ENCODE measurements around the gene TCEANC2. TPM values are rescaled to one million over a fixed set of nuclear protein-coding genes. Genes with fewer than 3 reads are reported as not detected.

Gene TCEANC2
- total RNA-seq, 2 donors from 2014 or later, result 3.3 to 5.6 TPM

GRCh38 chr1:54117815-54118563, 64.6 kb downstream of the TCEANC2 start:
- Histone ChIP-seq H3K4me3 (no peak overlapping the region), H3K9me3 (no peaks in the 10 kb centered on the region), H3K36me3 (no peaks in the 10 kb centered on the region), H3K27me3 (no peaks in the 10 kb centered on the region), H3K27ac (no peak overlapping the region), H3K4me1 (peaks cover 0 to 13% of the 10 kb centered on the region in 2 donors)
- DNase-seq (ENCODE audit: low spot score), result no peak
- TF ChIP-seq CTCF (IDR thresholded peaks at IDR 0.05), result no peak

GRCh38 chr1:54118704-54119103, 65.3 kb downstream of the TCEANC2 start:
- H3K27me3 ChIP-seq, result no peaks in the 10 kb centered on the region
- H3K4me3 ChIP-seq, result no peak overlapping the region
- no peak for TF ChIP-seq CTCF (IDR thresholded peaks at IDR 0.05)
- DNase-seq (ENCODE audit: low spot score), result no peak
- peaks cover 0 to 13% of the 10 kb centered on the region in 2 donors for H3K4me1 ChIP-seq
- no peaks in the 10 kb centered on the region for H3K9me3 ChIP-seq
- no peaks in the 10 kb centered on the region for H3K36me3 ChIP-seq
- no peak overlapping the region for H3K27ac ChIP-seq

- H3K9me3 ChIP-seq, result no peaks in the 10 kb centered on the region
- no peak for DNase-seq (ENCODE audit: low spot score)
- H3K27me3 ChIP-seq, result no peaks in the 10 kb centered on the region
- H3K4me1 ChIP-seq, result peaks cover 0 to 13% of the 10 kb centered on the region in 2 donors
- no peak for TF ChIP-seq CTCF (IDR thresholded peaks at IDR 0.05)
- H3K4me3 ChIP-seq, result no peak overlapping the region
- H3K36me3 ChIP-seq, result no peaks in the 10 kb centered on the region
- no peak overlapping the region for H3K27ac ChIP-seq
These were observed 66.8 kb downstream of the TCEANC2 start for GRCh38 chr1:54120018-54120697.

- H3K27me3 ChIP-seq, result no peaks in the 10 kb centered on the region
- no peaks in the 10 kb centered on the region for H3K36me3 ChIP-seq
- H3K27ac ChIP-seq, result no peak overlapping the region
- H3K9me3 ChIP-seq, result no peaks in the 10 kb centered on the region
- no peak for DNase-seq (ENCODE audit: low spot score)
- H3K4me3 ChIP-seq, result peak overlapping the region in 1 of 2 donors; percentile 28
- peaks cover 0 to 13% of the 10 kb centered on the region in 2 donors for H3K4me1 ChIP-seq
- TF ChIP-seq CTCF (IDR thresholded peaks at IDR 0.05), result no peak
These were observed 67.5 kb downstream of the TCEANC2 start for GRCh38 chr1:54120698-54121481.

- Histone ChIP-seq H3K9me3 (no peaks in the 10 kb centered on the region), H3K27ac (no peak overlapping the region), H3K4me1 (peaks cover 0 to 13% of the 10 kb centered on the region in 2 donors), H3K36me3 (no peaks in the 10 kb centered on the region), H3K4me3 (peak overlapping the region in 1 of 2 donors; percentile 28), H3K27me3 (no peaks in the 10 kb centered on the region)
- peak; percentile 83 for DNase-seq (ENCODE audit: low spot score)
- peak; percentile 68 to 87 for TF ChIP-seq CTCF (IDR thresholded peaks at IDR 0.05)
These were observed 68.2 kb downstream of the TCEANC2 start for GRCh38 chr1:54121482-54122134.

All from right atrium auricular region (tissue), 2 donors.